Jurkat, Clone E6-1 (cell line): Measurements from ENCODE around the gene TRIM27.
"Not testable (repeated sequence)": the region's sequence is repeated elsewhere in the genome, so short reads cannot be mapped to it uniquely, and the experiment has no call there.

Experiments used
- DNase-seq: peaks from one replicate; pipeline ENCODE4 v3.0.0-alpha.2; 2011; ENCODE audit warnings: low read depth, low spot score
- H3K4me3 ChIP-seq: 2 replicates; pipeline ENCODE4 v1.5.1; 2011; ENCODE audit warnings: mild to moderate bottlenecking, low read length, control low read depth, moderate library complexity

The TRIM27 gene

DNA sequence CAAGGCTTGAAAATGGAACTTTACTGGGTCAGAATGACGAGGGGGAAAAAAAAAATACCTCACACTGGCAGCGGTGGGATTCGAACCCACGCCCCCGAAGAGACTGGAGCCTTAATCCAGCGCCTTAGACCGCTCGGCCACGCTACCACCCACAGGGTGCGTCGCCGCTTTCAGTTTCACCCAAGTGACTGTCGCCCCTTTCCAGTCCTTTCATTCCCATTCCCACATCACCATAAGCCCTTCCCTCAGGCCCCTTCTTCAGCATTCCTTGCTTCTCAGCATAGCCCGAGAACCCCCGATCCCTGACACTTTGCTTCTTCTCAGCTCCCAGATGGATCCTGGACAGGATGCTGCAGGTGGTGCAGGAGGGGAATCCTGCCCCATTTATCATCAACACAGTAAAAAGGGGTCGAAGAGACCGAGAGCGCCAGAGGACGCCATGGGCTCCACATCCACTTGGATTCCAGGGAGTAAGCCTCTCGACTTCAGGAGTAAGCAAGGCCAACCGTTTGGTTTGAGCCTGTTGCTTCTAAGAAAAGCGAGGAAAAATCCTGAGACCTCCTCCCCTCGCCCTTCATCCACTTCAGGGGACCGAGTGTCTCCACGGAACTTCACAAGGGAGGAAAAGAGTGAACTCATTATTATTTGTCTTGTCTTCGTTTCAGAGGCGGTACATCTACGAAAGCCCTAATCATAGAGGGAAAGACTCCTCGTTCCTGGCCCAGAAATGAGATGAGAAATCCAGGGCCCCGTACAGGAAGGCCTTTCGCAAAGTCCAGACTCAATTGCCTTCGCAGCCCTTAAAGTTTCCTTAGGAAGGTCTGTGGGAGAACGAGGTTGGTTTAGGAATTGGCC is 20.0 kb upstream of the TRIM27 start:
- peak overlapping the region; percentile 74 for H3K4me3 ChIP-seq
- DNase-seq: peak; percentile 59

DNA sequence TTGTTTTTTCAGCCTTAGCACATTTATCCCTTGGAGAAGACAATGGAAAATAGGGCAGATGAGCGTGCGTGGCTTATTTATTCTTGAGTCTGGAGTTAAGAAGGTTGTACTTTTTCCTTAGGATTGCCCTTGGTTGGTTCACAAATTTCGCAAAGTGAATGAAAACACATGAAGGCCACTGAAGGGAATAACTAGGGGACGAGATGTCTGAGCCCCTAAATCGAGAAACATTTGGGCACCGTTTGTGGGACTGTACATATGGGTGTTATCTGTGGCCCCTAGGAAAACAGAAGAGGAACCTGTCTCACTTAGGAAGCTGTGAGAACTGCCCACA is 19.4 kb upstream of the TRIM27 start:
- no peak overlapping the region; the same call in 1 of the 2 replicates for H3K4me3 ChIP-seq

DNA sequence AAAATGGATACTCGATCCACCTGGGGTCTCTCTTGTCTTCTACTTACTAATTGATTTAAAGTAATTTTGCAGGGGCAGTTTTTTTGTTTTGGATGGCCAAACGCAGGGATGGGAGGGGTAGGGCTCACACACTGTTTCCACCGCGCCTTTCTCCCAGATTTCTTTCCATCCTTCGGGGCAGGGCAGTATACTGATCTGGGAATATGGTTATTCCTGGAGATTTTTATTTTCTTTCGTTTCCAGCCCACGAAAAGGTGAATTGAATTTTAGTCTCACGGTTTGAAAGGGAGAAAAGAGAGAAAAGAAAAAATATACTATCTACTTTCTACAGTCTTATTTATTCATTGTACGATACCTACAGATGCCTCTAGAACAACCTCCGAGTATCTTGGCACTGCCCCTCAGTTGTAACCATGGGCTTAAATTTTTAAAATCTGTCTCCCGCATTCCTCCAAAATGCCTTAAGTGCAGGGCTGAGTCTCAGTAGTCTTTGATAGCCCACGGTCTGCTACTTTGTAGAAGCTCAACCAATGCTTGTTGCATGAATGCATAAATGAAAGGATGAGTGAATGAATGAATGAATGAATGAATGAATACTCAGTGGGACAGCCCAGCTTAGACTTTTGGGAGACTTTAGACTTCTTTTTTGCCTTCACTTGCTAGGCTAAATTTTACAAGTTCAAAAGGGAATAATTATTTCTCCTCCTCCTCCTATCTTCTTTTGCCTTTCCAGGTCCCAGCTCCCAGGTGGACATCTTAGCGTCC is 18.1 kb upstream of the TRIM27 start:
- DNase-seq: no peak

More for the DNA sequence above, 19.4 kb upstream of the TRIM27 start:
- DNase-seq: no peak

DNA sequence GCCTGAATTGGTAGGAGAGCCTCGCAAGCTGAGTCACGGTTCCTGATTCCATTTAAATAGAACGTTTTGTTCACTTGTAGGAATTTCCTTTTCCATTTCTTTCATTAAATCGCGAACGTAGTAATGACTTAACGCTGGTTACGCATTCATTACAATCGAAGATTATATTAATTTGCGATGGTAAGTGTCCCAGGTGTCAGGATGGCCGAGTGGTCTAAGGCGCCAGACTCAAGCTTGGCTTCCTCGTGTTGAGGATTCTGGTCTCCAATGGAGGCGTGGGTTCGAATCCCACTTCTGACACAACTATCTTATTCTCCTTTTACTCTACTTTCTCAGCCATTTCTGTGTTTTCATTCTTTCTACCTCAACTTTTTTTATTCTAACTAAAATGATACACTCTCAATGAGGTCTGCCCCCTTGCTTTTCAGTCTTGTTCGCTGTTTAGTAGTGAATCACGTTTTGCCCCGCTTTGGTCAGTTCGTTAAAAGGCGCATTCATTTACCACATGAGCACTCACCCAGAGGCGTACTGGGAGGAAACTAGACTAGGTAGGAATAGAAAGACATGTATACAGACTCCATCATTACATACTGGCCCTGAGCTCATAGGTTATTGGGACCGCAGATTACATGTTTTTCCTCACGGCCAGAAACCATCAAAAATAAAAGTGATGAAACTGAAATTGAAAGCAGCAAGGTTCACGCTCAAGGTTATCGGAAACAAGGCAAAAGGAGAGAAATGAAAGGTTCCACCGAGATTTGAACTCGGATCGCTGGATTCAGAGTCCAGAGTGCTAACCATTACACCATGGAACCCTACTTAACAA is 17.3 kb upstream of the TRIM27 start:
- DNase-seq: peak; percentile 82
- H3K4me3 ChIP-seq: peak overlapping the region; percentile 75

More for the DNA sequence above, 18.1 kb upstream of the TRIM27 start:
- H3K4me3 ChIP-seq: peak overlapping the region; percentile 75

DNA sequence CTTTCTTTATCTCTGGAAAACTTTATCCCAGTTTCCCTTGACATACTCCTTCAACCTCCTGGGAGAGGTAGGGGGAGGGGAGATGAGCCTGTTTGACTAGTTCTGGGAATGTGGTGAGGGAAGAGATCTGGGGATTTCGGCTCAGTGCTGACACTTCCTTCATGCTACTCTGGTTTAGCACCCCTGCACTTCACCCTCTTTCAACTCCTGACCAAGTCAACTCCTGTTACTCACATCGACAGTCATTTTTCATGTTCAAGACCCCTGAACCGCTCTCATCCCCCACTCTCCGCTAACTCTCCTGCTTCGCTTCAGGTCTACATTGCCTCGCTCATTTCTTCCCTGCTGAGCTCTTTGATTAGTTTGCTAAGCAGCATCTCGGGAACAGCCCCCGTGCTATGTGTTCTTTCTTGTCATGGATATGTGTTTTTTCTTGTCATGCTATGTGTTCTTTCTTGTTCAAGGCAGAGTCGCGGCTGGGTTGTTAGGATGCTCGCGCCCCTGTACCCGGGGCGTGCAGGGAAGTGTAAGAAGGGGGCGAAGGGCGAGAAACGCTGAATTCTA is 16.6 kb upstream of the TRIM27 start:
- DNase-seq: peak; percentile 51
- peak overlapping the region; percentile 75 for H3K4me3 ChIP-seq

DNA sequence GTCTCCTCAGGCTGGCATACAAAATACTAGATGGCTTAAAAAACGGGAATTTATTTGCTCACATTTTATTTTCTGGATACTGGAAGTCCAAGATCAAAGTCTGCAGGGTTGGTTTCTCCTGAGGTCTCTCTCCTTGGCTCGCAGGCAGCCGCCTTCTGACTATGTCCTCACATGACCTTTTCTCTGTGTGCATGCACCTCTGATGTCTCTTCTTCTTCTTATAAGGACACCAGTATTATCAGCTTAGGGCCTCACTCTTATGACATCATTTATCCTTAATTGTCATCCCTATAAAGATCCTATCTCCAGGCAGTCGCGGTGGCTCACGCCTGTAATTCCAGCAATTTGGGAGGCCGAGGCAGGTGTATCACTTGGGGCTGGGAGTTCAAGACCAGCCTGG is 9.3 kb upstream of the TRIM27 start:
- no peak overlapping the region for H3K4me3 ChIP-seq
- no peak for DNase-seq

DNA sequence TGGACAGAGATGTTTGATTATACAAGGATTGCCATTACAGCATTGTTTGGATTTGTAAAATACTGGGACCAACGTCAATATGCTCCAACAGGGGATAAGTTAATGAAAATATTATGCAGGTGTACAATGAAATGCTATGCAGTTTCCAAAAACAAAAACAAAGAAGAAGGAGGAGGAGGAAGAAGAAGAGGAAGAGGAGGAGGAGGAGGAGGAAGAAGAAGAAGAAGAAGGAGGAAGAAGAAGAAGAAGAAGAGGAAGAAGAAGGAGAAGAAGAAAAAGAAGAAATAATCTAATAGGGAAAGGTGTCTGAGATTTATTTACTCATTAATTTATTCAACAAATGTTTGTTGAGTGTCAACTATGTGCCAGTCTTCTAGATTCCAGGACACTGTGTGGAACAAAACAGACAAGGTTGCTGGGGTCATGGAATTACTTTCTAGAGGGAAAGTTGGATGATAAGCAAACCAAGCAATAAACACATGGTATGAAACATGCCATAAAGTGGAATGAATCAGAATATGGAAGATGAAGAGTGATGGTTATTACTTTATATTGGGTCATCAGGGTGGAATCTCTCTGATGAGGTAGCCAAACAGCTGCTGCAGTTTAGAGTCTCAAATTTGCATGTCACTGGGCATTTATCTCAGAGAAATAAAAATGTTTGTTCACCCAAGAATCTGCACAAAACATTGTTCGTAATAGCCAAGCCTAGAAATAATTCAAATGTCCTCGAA is 6.3 kb upstream of the TRIM27 start:
- no peak for DNase-seq
- no peak overlapping the region for H3K4me3 ChIP-seq

DNA sequence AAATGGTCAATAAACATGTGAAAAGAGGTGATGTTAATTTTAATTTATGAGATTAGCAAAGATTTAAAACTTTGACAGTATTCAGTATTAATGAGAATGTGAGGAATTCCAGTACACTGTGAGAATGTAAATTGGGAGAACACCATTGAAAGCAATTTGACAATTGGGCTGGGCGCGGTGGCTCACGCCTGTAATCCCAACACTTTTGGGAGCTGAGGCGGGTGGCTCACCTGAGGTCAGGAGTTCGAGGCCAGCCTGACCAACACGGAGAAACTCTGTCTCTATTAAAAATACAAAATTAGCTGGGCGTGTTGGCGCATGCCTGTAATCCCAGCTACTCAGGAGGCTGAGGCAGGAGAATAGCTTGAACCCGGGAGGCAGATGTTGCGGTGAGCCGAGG is 5.6 kb upstream of the TRIM27 start:
- not testable (repeated sequence) for H3K4me3 ChIP-seq, DNase-seq

DNA sequence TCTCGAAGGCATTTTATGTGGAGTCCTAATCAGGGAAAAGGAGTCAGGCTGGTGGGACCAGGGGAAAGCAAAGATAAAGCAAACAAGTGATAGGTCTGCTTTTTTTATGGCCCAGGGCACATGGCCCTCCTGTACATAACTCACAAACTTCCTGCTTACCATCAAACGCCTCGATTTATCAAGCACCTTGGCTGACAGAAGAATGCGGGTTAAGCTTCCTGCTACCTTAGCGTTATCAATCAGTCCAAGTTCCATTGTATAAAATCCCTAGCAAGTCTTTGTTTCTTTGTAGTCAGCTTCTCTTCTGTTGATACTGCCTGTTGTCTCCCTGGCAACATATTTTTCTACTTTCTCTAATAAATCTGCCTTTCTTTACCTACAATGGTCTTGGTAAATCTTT is 4.1 kb upstream of the TRIM27 start:
- no peak for DNase-seq
- H3K4me3 ChIP-seq: no peak overlapping the region

DNA sequence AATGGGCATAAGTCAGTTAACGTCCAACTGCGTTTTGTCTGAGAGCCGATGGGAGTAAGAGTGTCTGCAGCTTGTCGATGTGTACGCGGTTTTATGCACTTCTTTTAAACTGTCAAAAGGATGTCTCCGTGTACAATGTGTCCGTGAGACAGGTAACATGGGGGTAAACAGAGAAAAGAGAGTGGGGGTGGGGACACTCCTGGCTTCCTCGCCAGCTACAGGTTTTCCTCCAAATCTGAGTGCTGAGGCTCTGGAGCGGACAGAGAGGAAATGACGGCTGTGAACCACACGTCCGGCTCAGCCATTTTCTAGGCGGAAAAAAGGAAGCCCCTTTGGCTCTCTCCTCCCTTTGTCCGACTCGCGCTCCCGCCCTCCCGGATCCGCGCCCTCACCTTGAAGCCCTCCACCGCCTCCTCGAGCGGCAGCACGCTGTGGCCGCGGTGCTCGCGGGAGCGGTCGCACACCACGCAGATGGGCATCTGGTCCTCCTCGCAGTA is 916 bp downstream of the TRIM27 start:
- peak overlapping the region; percentile 92 for H3K4me3 ChIP-seq
- no peak for DNase-seq

DNA sequence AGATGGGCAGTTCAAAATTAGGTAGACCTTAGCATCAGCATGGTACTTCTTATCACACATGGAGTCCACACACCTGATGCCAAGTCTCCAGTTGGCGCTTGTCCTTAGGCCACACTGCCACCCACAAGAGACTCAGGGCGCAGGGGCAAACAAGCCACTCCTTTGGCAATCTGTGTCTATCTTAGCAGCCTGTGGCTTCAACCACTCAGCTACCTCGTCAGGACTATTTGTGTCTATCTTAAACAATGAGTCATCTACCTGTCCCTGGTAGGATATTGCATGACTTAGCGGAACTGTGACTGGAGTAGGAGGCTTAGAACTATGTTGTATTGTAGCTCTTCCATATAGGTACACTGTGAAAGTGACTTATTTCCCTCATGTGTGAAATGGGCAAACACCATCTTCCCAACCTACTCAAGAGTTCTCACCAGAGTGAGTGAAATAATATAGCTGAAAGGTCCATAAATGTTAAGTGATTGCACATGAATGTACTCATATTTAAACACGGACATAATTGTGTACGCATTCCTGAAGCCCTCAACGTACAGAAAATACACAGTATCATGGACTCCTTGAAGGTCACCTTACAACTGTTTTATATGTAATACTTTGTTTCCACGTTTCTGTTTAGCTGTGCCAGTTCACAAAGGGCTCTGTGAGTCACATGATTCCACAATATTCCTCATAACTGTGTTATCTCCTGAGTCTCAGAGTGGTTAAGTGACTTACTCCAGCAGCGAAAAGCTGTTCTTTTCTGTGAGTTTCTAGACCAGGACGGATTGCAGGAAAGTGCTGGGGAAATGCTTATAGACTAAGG is 1.6 kb downstream of the TRIM27 start:
- DNase-seq: no peak

DNA sequence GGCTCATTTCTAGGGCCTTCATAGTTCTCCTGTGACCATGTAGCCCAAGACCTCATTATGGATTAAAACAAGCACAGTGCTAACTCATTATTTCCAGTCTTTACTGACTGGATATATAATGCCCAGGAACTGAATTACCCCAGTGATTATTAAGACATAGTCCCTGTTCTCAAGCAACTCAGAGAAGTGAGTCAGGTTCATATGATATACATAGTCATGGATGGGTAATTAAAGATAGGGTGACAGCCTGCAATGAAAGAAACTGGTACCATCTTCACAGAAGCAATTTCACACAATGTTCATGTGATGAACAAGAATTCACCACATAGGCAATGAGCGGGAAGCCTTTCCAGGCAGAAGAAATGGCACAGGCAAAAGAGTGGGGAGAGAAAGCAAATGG is 3.5 kb downstream of the TRIM27 start:
- no peak overlapping the region for H3K4me3 ChIP-seq
- no peak for DNase-seq

More for the DNA sequence above, 1.6 kb downstream of the TRIM27 start:
- H3K4me3 ChIP-seq: peak overlapping the region; percentile 92

DNA sequence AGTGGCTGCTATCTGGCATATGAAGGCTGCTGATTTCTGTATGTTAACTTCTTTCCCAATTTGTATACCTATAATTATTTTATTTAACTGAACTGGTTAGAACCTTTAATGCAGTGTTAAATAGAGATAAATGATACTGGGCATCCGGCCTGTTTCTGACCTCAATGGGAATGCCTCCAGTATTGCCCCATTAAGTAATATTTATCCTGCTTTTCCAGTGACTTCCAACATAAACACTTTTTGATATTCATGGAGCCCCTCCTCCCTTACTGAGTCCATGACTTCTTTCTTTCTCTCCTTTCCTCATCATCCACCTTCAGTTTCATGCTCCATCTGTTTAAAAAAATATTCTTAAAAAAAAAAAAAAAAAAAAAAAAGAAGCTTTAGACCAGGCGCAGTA is 8.8 kb downstream of the TRIM27 start:
- DNase-seq: no peak
- H3K4me3 ChIP-seq: no peak overlapping the region

DNA sequence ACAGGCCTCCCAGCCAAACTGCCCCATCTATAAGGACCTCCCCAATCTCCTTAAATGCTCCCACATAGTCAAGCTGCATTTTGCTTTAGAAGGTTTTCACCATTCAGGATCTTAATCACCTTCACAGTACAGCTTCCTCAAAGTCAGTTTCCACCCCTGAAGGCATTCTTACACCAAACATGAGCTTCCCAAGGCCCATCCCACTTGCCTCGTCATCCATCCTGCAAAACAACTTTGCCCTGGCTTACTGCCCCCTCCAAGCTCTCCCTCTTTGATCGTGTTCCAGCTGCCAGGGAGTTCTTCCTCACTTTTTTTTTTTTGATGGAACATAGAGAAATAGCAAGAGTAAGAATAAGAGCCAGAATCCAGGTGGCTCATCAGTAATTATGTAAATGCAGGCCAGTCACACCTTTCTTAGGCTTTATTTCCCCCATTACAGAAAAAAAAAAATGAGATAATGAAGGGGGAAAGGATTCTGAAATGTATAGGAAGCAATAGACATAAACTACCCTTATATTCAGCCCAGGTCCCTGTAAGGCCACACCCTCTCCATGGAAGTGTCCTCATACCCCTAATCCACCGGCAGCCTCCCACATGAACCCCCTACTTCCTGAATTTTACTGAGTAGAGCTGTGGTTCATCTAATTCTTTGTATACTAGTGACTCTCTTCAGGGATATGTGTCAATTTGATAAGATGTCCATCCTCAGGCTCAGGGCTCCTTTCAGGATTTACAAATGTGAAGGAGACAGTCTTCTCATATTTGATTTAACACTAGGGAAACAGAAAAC is 12.7 kb downstream of the TRIM27 start:
- no peak overlapping the region for H3K4me3 ChIP-seq
- no peak for DNase-seq

DNA sequence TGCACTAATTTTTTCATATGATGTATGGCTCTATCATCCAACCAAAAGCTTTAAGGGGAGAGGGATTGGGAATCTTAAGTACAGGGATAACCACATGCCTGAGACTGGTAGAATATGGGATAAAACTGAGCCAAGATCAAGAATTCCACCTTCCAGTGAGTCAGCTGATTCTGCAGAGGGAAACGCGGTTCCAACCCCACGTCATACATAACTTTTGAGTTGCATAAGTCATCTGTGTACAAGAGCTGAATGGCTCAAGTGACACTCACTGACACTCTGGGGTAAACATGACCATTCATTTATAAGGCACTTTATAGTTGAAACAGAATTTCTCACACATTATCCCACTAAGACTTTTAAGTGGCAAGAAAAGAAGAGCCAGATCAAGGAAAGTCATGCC is 16.4 kb downstream of the TRIM27 start:
- no peak for DNase-seq
- no peak overlapping the region for H3K4me3 ChIP-seq

DNA sequence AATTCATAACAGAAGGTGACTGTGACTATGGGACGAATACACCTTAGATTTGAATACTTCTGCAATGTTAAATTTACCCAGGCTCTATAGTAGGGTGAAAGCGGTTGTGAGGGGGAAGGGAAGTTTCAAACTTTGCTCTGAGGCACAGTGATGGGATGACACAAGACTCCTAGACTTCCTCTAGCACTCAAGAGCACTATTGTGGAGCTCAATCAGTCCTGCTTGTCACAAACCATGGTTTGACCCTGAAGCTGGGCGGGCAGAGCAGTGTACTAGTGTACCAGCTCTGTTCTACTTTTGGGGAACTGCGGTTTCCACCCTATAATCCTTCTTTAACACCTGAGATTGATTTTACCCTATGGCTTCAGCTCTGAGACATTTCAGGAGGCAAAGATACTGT is 17.1 kb downstream of the TRIM27 start:
- no peak for DNase-seq
- no peak overlapping the region for H3K4me3 ChIP-seq

DNA sequence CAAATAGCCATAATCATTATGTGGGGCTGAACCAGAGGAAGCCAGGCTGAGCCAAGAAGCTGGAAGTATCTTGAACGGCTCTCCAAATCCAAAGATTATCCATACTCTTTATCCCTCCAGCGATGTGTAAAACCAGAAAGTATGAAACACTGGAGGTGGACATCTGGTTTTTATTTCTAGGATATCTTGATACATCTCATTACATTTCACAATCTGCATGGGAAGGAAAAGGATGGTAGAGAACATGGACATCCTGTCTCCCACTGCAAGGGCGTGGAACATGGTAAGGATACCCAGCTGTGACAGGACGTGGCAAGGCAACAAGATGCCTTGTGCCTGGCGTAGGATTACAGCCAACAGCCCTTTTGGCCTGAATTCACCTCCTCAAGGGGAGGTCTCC is 20.1 kb downstream of the TRIM27 start:
- no peak for DNase-seq
- H3K4me3 ChIP-seq: no peak overlapping the region
